GM19324 (cell line): ENCODE results near the gene NANS.
"Not testable (repeated sequence)": the region's sequence is repeated elsewhere in the genome, so short reads cannot be mapped to it uniquely, and the experiment has no call there.

Experiments used
- ATAC-seq: cut with Tn5 transposase; IDR thresholded peaks from one replicate; pipeline ENCODE4 v1.9.1; 2021; ENCODE audit warnings: mild to moderate bottlenecking, moderate library complexity; ENCODE audit not compliant: unreplicated experiment, low FRiP score

NANS gene, protein sequence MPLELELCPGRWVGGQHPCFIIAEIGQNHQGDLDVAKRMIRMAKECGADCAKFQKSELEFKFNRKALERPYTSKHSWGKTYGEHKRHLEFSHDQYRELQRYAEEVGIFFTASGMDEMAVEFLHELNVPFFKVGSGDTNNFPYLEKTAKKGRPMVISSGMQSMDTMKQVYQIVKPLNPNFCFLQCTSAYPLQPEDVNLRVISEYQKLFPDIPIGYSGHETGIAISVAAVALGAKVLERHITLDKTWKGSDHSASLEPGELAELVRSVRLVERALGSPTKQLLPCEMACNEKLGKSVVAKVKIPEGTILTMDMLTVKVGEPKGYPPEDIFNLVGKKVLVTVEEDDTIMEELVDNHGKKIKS

DNA sequence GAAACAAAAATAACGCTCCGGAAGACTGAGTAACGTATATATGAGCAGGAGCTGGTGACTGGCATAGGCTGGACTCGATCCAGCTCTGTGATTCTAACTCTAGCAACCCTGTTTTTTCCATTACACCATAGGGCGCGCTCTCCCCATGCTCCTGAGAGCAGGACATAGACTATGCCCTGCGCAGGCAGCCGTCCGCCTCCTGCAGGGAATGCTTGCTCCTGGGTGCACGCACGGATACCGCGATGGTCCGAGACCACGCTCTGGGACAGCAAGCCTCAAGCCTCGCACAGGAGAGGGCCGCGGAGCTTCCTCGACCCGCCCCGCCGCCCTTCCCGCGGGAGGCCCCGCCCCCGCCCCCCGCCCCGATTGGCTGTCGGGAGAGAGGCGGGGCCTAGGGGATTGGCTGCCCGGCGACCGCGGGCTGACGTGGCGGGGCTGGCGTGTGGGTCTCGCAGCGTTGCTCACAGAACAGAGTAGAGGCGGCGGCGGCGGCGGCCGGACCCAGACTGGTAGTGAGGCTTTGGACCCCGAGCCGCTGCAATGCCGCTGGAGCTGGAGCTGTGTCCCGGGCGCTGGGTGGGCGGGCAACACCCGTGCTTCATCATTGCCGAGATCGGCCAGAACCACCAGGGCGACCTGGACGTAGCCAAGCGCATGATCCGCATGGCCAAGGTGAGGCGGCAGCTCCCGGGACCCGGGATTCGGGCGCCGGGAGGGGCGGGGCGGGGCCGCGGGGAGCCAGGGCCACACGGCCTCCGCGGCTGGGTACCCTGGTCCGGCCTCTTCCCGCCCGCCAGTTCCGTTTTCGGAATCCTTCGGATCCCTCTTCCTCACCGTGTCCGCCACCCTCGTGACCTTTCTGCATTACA lies at the start of gene NANS:
TSS of gene NANS (plus strand) at position 464 of the 869 bp plus-strand sequence. CDS start at position 541, 77 bp downstream.
- peak; percentile 96 for ATAC-seq

DNA sequence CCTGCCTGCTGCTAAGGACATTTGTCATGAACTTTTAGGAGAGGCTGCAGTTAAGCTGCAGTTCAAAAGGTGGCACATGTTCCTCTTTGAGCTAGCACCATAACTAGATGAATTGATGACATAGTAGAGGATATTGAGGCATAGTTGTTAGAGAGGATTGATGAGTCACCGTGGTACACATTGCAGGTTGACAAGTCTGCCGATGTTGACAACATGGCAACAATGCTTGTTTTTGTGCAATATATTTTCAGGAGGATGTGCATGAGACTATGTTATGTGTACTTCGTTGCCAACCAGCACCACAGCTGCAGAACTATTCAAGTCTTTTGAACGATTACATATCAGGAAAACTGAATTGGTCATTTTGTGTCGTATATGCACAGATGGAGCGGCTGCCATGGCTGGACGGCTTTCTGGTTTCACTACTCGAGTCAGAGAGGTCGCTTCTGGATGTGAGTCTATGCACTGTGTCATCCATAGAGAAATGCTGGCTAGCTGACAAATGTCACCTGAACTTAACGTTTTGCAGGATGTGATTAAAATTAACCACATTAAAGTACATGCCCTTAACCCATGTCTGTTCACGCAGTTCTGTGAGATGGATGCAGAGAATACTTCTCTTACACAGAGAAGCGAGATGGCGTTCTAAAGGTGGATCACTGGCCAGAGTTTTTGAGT lies 49.1 kb upstream of the NANS start:
- ATAC-seq = no peak

DNA sequence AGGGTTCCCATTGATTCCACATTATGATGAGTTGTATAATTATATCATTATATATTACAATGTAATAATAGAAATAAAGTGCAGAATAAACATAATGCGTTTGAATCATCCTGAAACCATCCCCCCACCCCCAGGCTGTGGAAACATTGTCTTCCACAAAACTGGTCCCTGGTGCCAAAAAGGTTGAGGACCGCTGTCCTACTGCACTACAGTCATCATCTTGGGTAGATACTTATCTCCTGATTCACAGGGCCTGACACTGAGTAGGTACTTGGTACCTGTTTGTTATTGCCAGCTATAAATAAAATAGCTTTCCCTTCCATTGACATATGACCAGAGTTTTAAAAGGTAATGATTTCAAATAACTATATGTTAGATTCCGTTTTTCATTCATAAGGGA lies 47.8 kb upstream of the NANS start:
- no peak for ATAC-seq

DNA sequence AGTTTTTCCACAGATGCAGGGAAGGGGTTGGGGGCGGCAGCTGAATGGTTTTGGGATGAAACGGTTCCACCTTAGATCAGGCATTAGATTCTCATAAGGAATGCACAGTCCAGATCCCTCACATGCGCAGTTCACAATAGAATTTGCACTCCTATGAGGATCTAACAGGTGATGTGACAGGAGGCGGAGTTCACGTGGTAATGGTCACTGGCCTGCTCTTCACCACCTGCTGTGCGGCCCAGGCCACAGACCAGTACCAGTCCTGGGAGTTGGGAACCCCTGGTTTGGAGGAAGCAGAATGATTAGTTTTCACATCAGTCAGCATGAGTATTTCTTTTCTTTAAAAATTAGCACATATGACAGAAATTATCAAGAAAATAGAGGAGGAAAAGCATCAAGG lies 47.1 kb upstream of the NANS start:
- ATAC-seq = no peak

DNA sequence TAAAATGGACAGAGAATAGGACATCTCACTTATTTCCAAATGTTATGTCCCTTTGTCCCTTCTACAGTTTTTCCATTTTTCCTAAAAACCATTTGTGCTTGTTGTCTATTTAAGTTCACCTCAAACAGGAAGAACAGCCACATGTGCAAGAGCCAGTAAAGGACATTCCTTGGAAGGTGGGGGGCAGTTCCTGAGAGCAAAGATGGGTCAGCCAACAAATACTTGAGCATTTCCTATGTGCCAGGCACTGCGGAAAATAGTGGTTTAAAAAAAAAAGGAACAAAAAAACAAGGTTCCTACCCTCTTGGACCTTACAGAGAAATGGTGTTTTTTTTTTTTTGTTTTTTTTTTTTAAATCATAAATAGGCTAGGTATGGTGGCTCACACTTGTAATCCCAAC lies 46.6 kb upstream of the NANS start:
- no peak for ATAC-seq

DNA sequence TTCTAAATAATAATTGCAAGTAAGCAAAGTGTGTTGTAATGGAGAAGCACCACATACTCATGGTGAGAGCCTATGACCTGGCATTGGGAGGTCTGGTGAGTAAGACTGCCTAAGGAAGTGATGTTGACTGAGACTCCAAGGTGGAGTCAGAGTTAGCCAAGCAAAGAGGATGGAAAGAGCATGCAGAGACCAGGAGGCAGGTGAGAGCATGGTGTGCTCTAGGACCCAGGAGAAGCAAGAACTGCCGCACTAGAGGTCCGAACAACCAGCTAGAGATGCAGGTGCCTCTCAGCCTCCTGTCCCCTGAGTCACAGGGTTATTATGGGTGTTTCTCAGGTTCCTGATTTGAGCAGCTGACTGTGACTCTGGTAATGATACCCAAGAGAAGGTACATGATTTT lies 46.1 kb upstream of the NANS start:
- ATAC-seq = no peak

DNA sequence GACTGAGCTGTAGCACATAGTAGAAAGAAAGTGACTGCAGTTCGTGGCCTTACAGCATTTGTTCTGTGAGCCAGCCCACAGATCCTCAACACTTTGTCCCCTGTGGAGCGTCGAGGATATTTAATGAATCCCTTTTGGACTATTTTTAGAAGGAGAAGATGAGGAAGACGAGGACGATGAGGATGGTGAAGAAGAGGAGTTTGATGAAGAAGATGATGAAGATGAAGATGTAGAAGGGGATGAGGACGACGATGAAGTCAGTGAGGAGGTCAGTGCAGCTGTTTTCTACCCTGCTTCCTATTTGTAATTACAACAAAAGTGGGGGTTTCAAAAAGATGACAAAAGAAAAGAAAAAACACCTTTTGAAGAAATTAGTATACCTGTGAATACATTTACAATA lies 45.4 kb upstream of the NANS start:
- ATAC-seq = no peak

DNA sequence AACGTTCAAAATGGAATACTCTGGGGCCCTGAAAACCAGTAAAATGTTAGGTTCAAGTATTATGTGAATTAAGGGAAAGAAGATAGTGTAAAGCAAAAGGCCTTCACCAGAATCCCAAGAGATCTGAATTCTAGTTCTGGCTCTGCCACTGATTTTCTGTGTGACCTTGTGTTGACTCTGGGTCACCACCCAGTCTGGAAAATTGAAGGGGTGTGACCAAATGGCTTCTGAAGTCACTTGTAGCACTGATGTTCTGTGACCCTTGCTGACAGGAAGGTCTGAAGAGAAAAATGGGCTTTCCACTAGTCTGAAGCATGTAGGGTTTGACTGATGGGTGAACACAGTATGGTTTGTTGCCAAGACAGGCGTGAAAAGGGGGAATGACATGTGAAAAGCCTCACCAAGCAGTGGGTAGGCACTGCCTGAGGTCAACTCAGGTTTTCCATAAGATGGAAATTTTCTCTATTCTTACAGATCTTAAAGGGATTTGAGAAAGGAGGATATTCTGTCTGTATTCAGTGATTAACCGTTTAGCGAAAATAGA lies 40.3 kb upstream of the NANS start:
- no peak for ATAC-seq

DNA sequence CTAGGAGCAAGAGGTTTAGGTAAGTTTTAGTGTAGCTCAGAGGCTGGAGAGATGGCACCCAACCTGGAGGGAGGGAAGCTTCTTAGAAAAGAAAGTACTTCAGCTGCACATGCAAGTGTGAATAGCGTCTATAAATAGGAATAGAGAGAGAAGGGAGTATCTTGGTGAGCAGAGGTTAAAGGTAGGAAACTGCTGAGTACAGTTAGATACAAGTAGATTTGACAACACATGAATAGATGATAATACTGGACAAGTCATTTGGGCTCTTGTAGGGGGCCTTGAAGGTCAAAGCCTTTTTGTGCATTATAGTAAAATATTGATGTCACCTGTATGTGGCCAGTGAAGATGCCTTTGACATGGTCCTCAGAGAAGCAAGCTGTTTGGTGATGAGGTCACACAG lies 39.2 kb upstream of the NANS start:
- no peak for ATAC-seq

DNA sequence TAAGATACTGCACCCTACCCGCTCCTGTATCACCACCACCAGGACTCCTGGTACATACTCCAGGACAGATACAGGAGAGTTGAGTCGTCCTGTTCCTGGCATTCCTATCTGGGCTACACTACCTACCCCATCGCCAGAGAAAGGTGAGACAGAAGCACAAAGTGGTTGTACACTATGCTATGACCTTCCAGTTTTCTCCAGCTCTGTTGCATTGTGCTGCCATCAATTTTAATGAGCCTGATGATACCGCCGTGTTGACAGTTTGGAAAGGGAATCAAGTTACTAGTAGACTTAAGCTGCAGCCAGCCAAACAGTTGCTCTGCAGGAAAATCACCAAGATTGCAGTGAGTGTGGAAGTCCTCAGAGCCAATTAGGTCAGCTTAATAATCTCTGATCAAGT lies 38.2 kb upstream of the NANS start:
- ATAC-seq = no peak

DNA sequence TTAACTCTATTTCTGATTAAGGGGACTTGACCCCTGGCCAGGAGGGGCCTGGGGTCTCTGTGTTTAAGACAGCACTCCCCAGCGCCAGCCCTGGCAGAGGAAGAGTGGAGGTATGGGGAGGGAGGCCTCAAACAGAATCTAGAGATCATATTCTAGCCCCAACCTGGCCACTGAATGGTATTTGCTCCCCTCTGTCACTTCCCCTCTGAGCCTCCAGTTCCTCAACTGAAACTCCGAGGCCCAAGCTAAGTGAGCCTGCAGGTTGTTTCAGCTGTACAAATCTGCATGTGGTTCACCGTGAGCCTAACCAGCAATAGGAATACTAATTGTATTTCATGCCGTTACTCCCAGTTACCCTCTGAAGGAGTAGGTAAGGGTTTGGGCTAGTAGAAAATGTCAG lies 37.4 kb upstream of the NANS start:
- no peak for ATAC-seq

DNA sequence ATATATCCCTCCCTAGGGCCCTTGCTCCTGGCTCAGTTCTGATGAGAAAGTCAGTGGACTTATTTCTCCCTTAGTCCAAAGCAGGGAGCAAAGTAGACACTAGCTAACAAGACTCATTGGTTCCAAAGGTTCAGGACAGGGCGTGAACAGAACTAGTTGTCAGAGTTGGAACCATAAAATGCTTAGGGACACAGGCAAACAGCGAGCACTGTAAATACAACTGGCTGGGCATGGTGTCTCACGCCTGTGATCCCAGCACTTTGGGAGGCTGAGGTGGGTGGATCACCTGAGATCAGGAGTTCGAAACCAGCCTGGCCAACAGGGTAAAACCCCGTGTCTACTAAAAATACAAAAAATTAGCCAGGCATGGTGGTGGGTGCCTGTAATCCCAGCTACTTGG lies 36.7 kb upstream of the NANS start:
- not testable (repeated sequence) for ATAC-seq

DNA sequence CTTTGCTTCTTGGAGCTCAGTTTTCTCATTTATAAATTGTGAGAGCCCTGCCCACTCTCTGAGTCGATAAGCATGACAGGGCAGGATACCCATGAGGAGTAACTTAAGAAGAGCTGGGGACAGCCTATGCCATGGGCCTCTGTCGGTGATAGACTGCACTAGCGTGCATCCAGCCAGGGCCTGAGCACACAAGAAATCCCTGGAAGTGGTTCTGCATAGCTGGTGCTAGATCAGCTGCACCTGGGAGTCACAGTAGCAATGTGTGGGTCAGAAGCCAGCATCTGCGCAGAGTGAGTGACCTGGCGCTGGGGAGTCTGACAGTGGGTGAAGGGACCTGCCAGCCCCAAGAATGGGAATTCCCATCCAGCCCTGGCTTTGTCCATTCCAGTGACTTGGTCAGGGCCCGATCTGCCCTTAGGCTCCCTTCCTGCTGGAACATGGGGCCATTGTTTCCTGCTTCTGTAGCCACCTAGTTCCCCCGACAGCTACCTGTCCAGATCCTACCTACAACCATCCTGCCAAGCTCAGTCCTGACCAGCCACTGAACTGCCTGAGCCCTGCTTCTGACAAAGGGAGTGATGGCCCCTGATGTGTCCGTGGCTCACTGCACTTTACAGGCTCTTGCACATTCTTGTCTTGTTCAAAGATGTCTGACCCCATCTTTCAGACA lies 35.9 kb upstream of the NANS start:
- ATAC-seq = no peak

DNA sequence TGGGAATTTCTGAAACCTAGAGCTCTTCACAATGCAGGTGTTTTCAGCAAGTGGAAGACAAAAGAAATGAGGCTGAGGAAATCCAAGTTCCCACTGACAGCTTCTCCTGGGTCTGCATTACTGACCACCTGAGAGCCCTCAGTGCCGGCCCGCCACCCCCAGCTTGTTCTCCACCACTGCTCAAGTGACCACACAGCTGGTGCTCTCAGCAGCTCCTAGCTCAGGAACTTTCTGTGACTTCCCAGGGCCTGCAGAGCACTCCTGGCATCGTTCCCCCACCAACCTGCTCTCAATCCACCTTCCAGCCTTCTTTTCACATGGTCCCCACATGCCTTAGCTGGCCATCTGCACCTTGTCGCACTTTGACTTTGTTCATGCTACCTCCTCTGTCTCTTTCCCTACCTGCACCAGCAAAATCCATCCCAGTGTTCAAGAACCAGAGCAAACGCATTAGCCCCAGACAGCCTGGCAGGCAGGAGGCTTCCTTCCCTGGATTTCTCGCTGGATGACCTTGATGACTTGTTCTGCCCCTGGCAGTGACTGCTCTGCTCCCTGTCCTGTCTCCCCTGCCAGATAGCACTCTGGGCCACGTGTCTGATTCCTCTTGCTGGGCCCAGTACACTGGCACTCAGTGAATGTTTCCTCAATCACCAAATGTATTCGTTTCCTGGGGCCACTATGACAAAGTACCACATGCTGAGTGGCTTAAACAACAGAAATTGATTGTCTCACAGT lies 35.1 kb upstream of the NANS start:
- no peak for ATAC-seq

DNA sequence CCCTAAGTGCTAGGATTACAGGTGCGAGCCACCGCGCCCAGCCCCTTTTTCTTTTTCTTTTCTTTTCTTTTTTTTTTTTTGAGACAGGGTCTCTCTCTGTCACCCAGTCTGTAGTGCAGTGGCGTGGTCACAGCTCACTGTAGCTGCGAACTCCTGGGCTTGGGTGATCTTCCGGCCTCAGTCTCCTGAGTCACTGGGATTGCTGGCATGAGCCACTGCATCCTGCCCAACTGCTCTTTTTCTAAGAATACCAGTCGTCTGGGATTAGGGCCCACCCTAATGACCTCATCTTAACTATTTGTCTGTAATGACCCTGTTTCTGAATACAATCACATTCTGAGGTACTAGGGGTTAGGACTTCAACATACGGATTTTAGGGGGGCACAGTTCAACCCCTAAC lies 34.1 kb upstream of the NANS start:
- no peak for ATAC-seq

DNA sequence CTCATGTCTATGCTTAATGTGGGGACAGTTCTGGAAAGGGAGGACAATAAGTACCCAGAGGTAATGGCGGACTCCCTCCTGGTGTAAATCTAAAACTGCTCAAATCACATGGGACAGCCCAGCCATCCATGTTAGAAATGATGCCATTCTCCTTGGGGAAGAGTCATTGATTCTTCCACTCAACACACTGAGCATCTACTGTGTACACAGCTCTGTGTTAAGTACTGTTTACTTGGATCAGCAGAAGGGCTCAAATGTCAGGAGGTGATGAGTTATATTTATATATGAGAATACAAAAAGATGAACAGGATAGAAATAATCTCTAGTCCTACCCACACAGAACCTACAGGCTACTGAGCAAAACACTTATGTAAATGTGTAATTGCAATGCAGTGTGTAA lies 31.8 kb upstream of the NANS start:
- ATAC-seq = no peak

DNA sequence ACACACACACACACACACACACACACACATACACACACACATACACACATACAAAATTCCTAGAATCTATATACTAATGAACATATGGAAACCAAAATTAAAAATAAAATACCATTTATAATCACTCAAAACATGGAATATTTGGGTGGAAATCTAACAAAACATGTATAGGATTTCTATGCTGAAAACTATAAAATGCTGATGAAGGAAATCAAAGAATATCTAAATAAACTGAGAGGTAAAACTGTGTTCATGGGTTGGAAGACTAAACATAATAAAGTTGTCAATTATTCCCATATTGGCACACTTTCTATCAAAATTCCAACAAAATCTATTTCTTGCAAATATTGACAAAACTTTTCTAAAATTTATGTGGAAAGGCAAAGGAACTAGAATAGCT lies 25.4 kb upstream of the NANS start:
- ATAC-seq = no peak

DNA sequence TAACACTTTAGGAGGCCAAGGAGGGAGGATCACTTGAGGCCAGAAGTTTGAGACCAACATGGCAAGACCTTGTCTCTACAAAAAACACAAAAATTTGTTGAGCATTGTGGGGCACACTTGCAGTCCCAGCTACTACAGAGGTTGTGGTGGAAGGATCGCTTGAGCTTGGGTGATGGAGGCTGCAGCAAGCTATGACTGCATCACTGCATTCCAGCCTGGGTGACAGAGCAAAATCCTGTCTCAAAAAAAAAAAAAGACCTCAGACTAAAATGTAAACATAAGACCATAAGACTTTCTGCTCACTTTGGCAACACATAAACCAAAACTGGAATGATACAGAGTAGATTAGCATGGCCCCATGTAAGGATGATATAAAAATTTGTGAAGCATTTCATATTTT lies 24.6 kb upstream of the NANS start:
- no peak for ATAC-seq

DNA sequence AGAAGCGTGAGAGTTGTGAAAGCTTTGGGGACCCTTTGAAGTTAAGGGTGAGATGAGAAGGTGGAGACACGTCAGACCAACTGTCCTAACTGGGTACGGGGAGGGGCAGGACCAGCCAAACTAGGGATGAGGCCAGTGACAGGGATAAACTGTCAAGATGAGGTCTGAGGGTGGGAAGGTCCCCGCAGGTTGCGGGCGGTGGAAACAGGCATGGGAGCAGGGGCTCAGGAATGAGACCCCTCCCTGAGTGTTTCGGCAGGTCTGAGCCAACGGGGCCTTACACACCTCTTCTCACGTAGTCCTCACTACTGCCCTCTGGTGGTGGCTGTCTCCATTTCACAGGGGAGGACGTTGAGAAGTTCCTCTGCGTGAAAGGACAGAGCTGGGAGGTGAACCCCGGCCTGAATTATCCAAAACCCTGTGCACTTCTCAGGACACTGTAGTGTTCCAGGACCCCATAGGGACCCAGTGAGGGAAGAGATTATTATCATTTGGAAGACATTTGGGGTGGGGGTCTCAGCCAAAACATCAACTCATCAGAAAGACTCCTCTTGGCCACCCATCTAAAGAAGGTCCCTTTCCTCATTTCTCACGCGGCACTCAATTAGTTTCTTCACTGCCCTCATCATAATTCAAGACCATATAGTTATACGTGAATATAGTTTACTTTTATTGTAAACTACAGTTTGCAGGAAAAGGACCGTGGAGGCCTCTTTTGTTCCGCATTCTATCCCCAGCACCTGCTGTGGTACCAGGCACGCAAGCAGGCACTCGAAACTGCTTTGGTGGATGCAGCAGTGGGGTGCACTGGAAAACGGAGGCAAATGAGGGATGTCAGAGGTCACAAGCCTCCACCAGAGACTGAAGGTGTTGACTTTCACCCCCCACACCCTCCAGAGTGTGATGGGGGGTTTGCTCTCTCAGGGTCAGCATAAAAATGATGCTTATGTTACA lies 21.7 kb upstream of the NANS start:
- ATAC-seq = peak; percentile 48
